ENCODE results near the gene WFDC9.
A peak's percentile ranks its signal among the peaks of the same experiment; 100 is the strongest.
"Not testable (repeated sequence)": the region's sequence is repeated elsewhere in the genome, so short reads cannot be mapped to it uniquely, and the experiment has no call there.

WFDC9 gene

DNA sequence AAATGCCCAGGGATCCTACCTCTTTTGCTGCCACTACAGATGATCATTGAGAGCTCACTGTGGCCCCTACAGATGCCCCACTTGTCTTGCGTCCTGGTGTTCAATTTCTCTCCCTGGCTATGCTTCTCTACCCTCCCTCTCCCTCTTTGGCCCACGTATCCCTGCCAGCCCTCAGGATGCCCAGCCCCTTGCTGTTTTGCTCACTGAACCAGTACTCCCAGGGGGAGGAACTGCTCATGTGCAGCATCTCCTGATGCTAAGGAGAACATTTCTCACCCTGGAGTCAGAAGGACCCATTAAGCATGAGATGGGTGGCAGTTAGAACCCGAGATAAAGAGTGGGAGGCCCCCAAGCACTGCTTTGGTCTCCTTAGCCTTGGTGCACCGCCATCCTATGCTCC is at the start of gene WFDC9:
Gene WFDC9 (minus strand): TSS at position 101 of the 400 bp plus-strand sequence. CDS start 21,103 bp downstream, outside the sequence.
- DNase-seq (ENCODE audit: low spot score), result no peak

DNA sequence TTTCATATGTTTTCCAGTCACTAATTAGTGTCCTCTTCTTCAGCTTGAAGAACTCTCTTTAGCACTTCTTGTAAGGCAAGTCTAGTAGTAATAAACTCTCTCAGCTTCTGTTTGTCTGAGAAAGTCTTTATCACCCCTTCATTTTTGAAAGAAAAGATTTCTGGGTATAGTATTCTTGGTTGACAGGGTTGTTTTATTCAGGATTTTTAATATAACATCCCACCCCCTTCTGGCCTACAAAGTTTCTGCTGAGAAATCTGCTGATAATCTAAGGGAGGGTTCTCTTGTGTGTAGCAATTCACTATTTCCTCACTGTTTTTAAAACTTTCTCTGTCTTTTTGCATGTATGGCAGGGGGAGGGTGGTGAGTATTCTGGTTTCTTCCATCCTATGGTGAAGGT is 48.6 kb upstream of the WFDC9 start:
- no peak for DNase-seq (ENCODE audit: low spot score)

DNA sequence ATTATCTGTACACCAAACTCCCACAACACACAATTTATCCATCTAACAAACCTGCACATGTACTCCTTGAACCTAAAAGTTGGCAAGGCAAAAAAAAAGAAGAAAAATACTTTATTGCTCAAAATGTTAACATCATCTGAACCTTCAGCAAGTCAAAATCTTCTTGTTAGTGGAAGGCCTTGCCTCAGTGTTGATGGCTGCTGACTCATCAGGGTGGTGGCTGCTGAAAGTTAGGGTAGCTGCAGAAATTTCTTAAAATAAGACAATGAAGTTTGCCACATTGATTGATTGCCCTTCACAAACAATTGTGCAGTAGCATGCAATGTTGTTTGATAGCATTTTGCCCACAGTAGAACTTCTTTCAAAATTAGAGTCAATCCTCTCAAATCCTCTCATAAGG is 41.7 kb upstream of the WFDC9 start:
- no peak for DNase-seq (ENCODE audit: low spot score)

DNA sequence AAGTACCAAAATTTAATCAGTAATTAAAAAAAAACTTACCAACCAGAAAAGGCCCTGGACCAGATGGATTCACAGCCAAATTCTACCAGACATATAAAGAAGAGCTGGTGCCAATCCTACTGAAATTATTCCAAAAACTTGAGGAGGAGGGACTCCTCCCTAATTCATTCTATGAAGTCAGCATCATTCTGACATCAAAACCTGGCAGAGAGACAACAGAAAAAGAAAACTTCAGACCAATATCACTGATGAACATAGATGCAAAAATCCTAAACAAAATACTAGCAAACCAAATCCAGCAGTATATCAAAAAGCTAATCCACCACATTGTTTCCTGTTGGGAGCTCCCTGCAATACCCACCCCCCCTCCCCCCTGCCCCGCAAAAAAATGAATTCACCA is 39.1 kb upstream of the WFDC9 start, which contains the start of gene WFDC11:
Gene WFDC11 (minus strand): TSS at position 101 of the 400 bp plus-strand sequence. CDS start 19,639 bp downstream, outside the sequence.
- DNase-seq (ENCODE audit: low spot score), result no peak

DNA sequence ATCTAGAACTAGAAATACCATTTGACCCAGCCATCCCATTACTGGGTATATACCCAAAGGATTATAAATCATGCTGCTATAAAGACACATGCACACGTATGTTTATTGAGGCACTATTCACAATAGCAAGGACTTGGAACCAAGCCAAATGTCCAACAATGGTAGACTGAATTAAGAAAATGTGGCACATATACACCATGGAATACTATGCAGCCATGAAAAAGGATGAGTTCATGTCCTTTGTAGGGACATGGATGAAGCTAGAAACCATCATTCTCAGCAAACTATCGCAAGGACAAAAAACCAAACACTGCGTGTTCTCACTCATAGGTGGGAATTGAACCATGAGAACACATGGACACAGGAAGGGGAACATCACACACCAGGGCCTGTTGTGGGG is 26.0 kb upstream of the WFDC9 start:
- DNase-seq (ENCODE audit: low spot score), result not testable (repeated sequence)

DNA sequence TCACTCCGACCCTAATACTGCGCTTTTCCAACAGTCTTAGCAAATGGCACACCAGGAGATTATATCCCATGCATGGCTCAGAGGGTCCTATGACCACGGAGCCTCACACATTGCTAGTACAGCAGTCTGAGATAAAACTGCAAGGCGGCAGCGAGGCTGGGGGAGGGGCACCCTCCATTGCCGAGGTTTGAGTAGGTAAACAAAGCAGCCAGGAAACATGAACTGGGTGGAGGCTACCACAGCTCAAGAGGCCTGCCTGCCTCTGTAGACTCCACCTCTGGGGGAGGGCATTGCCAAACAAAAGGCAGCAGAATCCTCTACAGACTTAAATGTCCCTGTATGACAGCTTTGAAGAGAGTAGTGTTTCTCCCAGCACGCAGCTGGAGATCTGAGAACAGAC is 20.6 kb upstream of the WFDC9 start:
- not testable (repeated sequence) for DNase-seq (ENCODE audit: low spot score)

DNA sequence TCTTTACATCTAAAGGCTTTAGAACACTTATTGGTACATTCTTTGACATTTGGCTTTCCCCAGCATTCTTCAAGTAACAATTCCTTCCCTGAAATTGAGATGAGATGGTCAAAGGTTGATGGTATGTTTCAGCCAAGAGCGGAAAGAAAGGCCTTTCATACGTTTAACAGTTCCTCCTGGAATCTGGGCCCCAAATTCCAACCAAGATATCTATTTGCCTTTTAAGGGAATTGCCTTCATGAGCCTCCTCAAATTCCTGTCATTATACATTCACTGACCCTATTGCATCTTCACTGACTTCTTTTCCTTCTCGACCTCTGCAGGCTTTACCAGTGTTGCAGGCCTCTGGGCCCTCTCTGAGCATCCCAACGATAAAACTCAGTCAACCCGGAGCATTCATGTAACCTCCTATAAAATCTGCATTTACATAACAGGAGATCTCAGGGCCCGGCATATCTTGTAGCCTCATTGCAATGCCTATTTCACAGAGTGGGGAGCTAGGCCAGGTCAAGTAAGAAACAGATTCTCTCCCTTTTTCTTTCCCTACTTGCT is 18.3 kb upstream of the WFDC9 start:
- DNase-seq (ENCODE audit: low spot score), result no peak

DNA sequence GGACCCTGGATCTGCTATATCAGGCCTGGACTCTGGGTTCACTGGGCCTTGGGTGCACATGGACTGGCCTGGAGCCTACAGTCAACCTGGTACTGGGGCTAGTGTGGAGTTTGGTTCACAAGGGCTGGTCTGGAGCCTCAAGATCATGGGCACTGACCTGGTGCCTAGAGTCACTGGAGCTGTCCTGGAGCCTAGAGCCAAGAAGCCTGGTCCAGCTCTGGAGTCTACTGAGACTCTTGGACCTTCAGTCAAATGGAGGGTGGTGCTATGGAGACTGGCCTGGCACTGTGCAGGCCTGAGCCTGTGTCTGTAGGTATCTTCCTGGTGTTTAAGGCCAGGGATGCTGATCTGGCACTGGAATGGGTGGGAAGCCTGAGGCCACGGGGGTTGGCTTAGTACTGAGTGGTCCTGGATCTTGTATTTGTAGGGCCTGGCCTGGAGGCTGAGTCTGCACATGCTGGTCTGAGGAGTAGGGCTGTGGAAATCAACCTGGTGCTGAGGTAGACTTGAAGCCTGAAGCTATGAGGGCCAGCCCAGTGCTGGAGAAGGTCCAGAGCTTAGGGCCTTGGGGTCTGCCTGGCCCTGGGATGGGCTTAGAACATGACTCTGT is 16.5 kb upstream of the WFDC9 start:
- DNase-seq (ENCODE audit: low spot score), result no peak

DNA sequence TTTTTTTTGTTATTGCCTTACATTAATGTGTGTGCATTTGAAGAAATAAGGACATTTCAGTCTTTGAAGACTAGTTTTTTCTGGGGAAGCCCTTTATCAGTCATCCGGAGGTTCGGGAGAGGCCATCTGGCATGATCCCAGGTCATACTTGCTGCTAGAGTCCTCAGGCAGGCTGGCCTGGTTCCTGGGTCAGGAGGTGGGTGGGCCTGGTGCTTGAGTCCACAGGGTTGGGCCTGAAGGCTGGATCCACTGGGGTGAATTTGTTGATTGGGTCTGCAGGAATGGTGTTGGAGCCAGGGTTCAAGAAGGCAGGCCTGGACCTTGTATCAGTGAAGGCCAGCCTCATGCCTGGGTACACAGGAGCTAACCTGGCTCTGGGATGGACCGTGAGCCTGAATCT is 15.8 kb upstream of the WFDC9 start:
- no peak for DNase-seq (ENCODE audit: low spot score)

DNA sequence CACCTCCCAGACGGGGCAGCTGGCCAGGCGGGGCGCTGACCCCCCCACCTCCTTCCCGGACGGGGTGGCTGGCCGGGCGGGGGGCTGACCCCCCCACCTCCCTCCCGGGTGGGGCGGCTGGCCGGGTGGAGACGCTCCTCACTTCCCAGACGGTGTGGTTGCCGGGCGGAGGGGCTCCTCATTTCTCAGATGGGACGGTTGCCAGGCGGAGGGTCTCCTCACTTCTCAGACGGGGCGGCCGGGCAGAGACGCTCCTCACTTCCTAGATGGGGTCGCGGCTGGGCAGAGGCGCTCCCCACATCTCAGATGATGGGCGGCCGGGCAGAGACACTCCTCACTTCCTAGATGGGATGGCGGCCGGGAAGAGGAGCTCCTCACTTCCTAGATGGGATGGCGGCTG is 14.8 kb upstream of the WFDC9 start:
- DNase-seq (ENCODE audit: low spot score), result not testable (repeated sequence)

DNA sequence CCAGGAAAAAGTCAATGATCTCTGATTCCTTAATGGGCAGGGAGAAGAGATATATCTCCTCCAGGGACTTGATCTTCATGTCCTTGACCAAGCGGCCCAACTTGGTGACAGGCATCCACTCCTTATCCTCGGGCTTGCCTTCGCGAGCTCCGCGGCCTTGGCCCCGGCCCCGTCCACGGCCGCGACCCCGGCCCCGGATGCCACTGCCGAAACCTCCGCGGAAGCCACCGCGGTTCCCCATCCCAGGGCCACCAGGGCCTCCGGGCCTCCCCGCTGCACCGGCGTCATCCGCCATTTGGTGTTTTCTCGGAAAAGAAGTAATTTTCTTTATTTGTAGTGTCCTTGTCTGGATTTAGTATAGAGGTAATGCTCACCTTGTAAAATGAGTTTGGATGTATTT is 10.0 kb upstream of the WFDC9 start:
- DNase-seq (ENCODE audit: low spot score), result not testable (repeated sequence)

DNA sequence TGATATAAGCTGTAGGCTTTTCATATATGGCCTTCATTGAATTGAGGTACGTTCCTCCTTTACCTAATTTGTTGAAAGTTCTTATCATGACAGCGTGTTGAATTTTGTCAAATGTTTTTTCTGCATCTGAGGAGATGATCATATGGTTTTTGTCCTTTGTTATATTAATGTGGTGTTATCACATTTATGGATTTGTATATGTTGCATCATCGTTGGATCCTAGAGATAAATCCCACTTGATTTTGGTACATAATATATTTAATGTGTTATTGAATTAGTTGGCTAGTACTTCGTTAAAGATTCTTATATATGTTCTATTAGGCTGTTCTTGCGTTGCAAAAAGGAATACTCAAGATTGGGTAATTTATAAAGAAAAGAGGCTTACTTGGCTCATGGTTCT is 8.6 kb upstream of the WFDC9 start:
- DNase-seq (ENCODE audit: low spot score), result no peak

DNA sequence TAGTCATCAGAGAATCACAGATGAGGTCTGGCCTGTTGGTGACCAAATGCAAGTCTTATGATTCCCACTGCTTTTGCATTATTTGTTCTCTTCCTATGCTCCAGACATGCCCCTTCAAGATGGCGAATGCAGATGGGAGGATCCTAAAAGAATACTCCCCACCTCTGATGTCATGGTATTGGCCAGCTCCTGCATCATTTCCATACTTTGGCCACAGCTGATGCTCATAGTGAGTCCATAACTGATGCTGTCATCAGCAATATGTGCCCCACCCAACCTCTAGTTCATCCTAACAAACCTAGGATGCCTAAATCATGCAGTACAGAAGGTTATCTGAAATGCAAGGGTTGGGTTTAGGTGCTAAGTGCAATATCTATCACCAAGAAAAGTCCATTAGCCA is 5.4 kb upstream of the WFDC9 start:
- no peak for DNase-seq (ENCODE audit: low spot score)

DNA sequence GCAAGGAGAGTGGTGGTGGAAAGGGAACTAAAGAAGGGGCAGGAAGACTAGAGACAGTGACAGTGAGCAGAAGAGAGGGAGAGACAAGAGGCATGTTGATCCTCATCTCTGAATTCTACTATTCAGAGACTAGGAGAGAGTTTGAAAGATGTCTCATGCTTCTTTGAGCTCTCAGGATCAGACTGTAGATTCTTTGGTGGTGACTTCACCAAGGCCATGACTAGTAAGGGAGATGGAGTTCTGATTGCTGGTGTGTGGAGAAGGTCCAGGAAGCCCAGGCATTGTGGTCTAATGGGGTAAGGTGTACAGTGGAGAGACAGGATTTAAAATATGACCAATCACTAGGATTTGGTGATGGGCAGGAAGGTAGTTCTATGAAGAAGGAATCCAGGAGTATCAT is 713 bp downstream of the WFDC9 start:
- peak; percentile 19 for DNase-seq (ENCODE audit: low spot score)

DNA sequence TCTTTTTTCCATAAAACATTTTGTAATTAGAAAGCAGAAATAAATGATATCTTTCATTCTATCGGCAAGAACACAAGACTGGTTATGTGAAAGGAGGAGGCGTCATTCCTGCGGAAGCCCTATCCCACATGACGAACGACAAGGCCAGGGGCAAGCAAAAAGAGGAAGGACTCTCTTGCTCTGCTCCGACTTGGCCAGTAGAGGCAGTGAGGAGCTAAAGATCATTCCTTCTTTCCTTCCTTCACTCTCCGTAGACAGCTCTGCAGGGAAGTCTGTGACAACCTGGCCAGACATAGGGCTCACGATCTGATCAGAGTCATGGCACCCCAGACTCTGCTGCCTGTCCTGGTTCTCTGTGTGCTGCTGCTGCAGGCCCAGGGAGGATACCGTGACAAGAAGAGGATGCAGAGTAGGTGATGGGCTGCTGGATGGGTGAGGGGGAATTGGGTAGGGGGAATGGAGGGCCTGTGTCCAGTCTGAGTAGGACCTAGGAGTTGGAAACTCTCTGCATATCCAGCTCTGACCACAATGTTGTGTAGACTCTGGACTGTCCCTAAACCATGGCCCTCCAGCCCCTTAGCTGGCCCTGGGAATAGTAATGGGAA is 1.5 kb downstream of the WFDC9 start, which contains the start of gene WFDC10A:
Gene WFDC10A (plus strand): TSS at position 244 of the 605 bp plus-strand sequence. CDS start 75 bp downstream, at position 319.
- peak; percentile 70 for DNase-seq (ENCODE audit: low spot score)

DNA sequence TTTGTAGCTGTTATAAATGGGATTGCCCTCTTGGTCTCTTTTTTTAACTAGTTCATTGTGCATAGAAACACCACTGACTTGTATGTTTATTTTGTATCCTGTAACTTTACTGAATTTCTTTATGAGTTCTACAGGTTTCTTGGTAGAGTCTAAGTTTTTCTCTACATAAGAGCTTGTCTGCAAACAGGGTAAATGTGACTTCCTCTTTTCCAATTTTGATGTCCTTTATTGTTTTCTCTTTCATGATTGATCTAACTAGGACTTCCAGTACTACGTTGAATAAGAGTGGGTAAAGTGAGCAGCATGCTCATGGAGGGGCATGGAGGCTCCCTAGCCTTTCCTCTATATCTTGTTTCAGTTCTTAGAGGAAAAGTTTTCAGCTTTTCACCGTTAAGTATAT is 4.5 kb downstream of the WFDC9 start:
- DNase-seq (ENCODE audit: low spot score), result no peak

DNA sequence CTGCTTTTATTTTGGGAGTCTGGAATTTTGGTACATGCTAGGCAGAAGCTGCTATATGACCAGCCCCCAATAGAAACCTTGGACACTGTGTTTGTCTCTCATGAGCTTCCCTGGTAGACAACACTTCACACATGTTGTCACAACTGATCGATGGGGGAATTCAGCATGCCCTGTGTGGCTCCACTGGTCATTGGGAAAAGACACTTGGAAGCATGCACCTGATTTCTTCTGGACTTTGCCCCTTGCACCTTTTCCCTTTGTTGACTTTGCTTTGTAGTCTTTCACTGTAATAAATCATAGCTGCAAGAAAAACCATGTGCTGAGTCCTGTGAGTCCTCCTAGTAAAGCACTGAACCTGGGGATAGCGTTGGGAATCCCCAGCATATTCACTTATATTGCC is 9.5 kb downstream of the WFDC9 start:
- no peak for DNase-seq (ENCODE audit: low spot score)

DNA sequence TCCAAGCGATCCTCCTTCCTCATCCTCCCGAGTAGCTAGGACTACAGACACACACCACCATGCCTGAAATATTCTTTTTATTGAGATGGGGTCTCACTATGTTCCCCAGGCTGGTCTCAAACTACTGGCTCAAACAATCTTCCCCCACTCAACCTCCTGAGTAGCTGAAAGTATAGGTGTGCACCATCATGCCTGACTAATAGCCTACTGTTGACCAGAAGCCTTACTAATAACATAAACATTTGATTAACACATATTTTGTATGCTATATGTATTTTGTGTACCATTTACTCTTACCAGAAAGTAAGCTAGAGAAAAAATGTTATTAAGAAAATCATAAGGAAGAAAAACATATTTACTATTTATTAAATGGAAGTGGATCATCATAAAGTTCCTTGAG is 13.5 kb downstream of the WFDC9 start:
- DNase-seq (ENCODE audit: low spot score), result no peak

DNA sequence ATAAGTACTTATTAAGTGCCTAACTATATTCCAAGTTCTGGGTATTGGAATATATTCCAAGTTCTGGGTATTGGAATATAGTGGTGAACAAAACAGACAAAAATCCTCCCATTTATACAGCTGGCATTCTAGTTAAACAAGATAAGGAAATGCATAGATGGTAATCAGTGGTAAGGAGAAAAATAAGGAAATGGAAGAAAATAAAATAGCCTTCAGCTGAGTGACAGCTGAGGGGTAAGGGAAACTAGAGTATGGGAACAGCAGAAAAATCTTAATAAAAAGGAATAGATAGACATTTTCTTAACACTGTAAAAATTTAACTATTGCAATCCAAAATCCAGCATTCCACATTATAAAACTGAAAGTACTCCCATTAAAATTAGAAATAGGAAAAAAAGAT is 18.8 kb downstream of the WFDC9 start:
- DNase-seq (ENCODE audit: low spot score), result no peak

DNA sequence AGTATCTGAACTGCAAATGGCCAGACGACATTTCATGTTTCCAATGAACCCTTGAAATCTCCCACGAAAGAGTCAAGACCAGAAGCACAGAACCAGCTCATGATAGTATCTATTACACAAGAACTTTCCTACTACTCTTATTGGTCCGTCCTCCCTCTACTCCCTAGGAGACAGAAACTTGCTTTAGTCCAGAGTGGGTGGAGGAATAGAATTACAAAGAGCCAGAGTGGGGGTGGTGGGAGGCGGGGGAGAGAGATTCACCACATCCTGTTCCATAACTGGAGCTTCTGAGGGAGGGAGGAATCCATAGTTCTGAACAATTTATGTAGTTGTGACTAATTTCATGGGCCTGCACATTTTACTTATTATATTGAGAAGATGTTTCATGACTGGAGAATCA is 20.0 kb downstream of the WFDC9 start:
- DNase-seq (ENCODE audit: low spot score), result peak; percentile 87

DNA sequence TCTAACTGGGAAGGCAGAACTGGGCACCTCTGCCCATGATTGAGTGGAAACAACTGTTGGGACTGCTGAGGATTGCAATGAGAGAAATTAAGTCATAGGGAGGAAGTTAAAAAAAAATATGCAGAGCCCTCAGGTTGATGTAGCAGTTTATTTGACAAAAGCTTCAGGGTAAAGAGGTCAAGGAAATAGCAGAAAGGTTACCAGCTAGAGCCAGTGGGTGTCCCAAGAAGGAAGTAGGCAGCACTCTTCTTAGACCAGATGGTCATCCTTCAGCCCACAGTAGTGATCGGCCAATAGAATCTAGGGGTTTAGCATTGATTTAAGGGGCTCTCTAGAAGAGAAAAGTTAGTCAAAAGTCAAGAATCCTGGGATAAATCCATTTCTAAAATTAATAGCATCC is 23.3 kb downstream of the WFDC9 start:
- no peak for DNase-seq (ENCODE audit: low spot score)

DNA sequence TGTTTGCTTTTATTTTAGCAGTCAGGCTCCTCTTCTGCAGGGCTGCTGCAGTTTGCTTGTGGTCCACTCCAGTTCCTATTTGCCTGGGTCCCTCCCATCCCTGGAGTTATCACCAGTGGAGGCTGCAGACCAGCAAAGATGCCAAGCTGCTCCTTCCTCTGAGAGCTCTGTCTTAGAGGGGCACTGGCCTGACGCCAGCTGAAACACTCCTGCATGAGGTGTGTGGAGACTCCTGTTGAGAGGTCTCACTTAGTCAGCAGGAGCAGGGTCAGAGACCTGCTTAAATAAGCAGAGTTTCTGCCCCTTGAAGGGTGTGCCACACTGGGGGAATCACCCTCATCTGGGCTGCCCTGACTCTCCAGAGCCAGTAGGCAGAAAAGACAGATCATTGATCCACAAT is 35.8 kb downstream of the WFDC9 start:
- DNase-seq (ENCODE audit: low spot score), result no peak

DNA sequence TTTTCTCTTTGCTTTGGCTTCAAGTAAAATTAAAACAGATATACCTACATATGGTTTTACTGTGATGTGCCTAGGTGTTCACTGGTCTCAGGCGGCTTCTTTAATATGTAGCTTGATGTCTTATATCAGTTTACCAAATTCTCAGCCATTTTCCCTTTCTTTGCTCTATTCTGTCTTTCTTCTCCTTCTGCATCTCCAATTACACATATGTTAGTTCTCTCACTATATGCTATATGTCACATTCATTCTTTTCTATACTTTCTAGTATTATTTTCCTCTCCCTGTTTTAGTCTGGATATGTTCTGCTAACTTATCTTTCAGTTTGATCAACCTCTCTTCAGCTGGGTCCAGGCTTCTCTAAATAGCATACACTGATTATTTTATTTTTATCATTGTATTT is 37.6 kb downstream of the WFDC9 start:
- DNase-seq (ENCODE audit: low spot score), result no peak

All from GM03348 (cell line).